Bronchial epithelial cell (primary cell): Measurements from ENCODE around the gene SETD3. TPM values are rescaled to one million over a fixed set of nuclear protein-coding genes. Genes with fewer than 3 reads are reported as not detected.
A peak's percentile ranks its signal among the peaks of the same experiment; 100 is the strongest.
"Not testable (repeated sequence)": the region's sequence is repeated elsewhere in the genome, so short reads cannot be mapped to it uniquely, and the experiment has no call there.

ENCODE experiments used
- DNase-seq: peaks from one replicate; pipeline ENCODE4 v3.0.0-alpha.2; 2010; ENCODE audit warnings: low read depth
- FAIRE-seq: peaks from 2 replicates; lab custom pipeline; 2011; peaks lifted over from hg19 to GRCh38; lab: Jason Lieb, UNC
- H3K27me3 ChIP-seq: 2 replicates; pipeline ENCODE4 v1.5.1; 2011; ENCODE audit warnings: low read length; ENCODE audit not compliant: control insufficient read depth, insufficient read depth
- H3K36me3 ChIP-seq: 2 replicates; pipeline ENCODE4 v1.5.1; 2011; ENCODE audit warnings: low read length; ENCODE audit not compliant: control insufficient read depth, insufficient read depth
- H3K4me3 ChIP-seq: 2 replicates; pipeline ENCODE4 v1.5.1; 2011; ENCODE audit warnings: mild to moderate bottlenecking, low read depth, low read length, control low read depth
- CTCF ChIP-seq: IDR thresholded peaks from 2 replicates; pipeline ENCODE4 v1.5.1; 2011; ENCODE audit warnings: mild to moderate bottlenecking, moderate library complexity, low read length, control low read depth, inconsistent platforms; ENCODE audit not compliant: insufficient read depth, severe bottlenecking
- total RNA-seq: library from RNA; depleted of rRNA; stranded (reverse); fragments of >200 nt; gene quantifications from 2 replicates; pipeline ENCODE4 v1.2.1, GENCODE V29; 2014

Gene SETD3
- total RNA-seq, 1 donor from 2014 or later = 66.6 TPM

DNA sequence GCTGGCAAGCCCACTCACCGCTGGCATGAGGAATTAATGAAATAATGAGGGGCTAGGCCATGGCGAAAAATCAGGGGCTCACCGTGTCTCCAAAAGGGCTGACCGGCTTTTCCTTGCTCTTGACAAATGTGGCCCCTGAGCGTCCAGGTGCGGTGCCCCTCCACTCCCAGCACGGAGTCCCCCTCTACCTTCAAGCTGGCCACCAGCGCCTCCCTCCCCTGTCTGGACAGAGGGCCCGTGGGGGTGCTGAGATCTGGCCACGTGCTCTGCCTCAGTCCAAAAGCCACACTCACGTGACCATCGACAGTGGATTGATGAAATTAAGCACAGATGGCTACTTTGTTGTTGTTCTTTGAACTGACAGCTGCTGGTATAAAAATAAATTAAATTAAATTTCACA lies 129.9 kb downstream of the SETD3 start:
- FAIRE-seq (no peak), DNase-seq (no peak)
- peaks cover under 1% of the 10 kb centered on the region for H3K27me3 ChIP-seq
- no peaks in the 10 kb centered on the region for H3K36me3 ChIP-seq
- no peak for TF ChIP-seq CTCF
- no peak overlapping the region for H3K4me3 ChIP-seq

GRCh38 chr14:99349721-99350495 lies 130.8 kb downstream of the SETD3 start:
- H3K27me3 ChIP-seq = peaks cover 2% of the 10 kb centered on the region
- DNase-seq (no peak), FAIRE-seq (no peak)
- no peak for TF ChIP-seq CTCF
- no peaks in the 10 kb centered on the region for H3K36me3 ChIP-seq
- no peak overlapping the region for H3K4me3 ChIP-seq

DNA sequence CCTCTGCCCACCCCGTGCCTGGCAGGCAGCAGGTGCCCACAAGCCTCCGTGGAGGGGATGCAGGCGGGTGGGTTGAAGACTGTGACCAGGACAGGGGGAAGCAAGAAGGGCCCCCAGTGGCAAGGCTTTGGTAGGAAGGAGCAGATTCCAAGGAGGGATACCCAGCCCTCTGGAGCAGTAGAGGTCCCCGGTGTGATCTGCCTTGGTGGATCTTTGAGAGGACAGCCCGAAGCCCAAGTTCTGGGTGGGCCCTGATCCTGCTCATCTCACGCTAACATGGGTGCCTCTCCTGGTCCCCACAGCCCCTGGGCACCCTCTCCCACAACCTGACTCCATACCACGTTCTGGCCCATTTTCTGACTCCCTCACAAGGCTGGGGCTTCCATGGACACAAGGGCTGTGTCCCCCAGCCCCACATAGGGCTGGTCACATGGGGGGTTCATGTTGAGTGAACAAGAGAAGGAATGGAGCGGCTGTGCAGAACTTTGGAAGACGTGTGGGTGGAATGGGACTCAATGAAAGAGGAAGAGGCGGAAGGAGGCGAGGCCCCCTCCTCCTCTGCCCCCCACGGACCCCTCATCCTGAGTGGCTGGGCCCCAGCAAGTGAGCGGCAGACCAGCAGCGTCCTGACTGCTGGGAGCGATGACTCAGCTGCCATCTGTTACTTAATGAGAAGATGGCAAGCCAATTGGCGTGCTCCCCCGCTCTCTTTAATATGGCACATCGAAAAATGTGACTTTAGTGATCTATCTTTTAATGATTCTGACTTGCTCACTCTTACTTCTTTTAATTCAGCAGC lies 131.6 kb downstream of the SETD3 start:
- DNase-seq (no peak), FAIRE-seq (no peak)
- H3K27me3 ChIP-seq = peaks cover 2% of the 10 kb centered on the region
- H3K4me3 ChIP-seq = no peak overlapping the region
- no peak for TF ChIP-seq CTCF
- H3K36me3 ChIP-seq = no peaks in the 10 kb centered on the region

DNA sequence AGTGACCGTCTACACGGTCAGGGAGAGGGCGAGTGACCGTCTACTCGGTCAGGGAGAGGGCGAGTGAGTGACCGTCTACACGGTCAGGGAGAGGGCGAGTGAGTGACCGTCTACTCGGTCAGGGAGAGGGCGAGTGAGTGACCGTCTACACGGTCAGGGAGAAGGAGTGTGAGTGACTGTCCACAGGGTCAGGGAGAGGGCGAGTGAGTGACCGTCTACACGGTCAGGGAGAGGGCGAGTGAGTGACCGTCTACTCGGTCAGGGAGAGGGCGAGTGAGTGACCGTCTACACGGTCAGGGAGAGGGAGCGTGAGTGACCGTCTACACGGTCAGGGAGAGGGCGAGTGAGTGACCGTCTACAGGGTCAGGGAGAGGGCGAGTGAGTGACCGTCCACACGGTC lies 132.4 kb downstream of the SETD3 start:
- H3K4me3 ChIP-seq, H3K27me3 ChIP-seq, DNase-seq, H3K36me3 ChIP-seq: not testable (repeated sequence)
- FAIRE-seq = peak; percentile 52

Other genes starting within 250 kb of the SETD3 start
- gene BCL11B, start 208.7 kb downstream of the SETD3 start, total RNA-seq = 2.9 and 5.3 TPM in 2 replicates
- 18.4 and 43.3 TPM in 2 replicates for gene CCNK, start 550 bp upstream of the SETD3 start, total RNA-seq
- gene CCDC85C, start 123.3 kb upstream of the SETD3 start, total RNA-seq = 24.8 and 26.6 TPM in 2 replicates
- gene HHIPL1, start 164.3 kb upstream of the SETD3 start, total RNA-seq = 0.53 and 1.2 TPM in 2 replicates
- gene CYP46A1, start 203.4 kb upstream of the SETD3 start, total RNA-seq = 0.13 TPM in 1 of 2 replicates, not detected in the other